GM18909 (cell line): ENCODE results near the gene C20orf144.

Experiments
- ATAC-seq: cut with Tn5 transposase; IDR thresholded peaks from one replicate; pipeline ENCODE4 v1.9.1; 2021; ENCODE audit warnings: mild to moderate bottlenecking; ENCODE audit not compliant: unreplicated experiment, poor library complexity

The C20orf144 gene

GRCh38 chr20:33663161-33664084, 1.3 kb downstream of the C20orf144 start:
- ATAC-seq = peak; percentile 51

DNA sequence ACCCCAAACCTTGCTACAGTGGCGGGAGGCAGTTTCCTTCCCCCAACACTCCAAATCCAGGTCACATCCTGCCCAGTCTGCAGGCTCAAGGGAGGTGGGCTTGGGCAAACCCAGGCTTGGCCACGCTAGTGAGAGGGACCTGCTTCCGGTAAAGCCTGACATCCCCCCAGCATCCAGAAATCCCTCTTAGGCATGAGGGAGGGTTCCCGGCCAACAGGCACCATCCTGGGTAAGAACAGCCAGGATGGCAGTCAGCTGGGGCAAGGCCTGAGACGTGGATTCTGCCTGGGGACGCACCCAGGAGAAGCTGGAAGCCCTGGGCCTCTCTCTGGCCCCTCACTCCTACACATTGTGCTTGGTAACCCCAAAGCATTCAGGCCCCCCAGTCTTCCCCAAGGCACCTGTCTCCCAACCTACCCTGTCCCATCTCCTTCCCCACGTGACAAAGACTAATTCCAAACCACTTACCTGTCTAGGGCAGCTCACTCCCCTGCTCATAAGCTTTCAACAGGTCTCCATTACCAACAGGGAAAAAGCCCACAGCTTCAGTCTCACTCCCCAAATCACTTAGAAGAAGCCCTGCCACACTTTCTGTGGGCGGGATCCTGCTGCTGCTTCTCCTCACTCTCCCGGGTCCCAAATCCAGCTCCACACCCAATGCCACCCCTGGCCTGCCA, 2.1 kb downstream of the C20orf144 start:
- no peak for ATAC-seq

DNA sequence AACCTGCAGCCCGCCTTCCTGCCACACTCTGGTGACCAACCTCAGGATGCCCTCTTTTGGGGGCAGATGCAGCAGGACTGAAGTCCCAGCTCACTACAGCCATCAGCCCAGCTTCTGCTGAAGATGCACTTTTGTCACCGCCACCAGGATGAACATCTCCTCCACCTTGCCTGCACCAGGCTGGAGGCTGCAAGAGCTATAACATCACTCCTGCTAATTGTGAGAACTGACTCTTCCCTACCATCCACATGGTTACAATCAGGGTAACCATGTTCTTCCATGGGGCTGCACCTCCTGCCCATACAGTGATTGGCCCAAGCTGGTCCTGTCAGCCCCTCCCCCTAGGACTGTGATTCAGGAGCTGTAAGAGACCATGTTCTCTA, 2.6 kb downstream of the C20orf144 start:
- ATAC-seq = no peak

DNA sequence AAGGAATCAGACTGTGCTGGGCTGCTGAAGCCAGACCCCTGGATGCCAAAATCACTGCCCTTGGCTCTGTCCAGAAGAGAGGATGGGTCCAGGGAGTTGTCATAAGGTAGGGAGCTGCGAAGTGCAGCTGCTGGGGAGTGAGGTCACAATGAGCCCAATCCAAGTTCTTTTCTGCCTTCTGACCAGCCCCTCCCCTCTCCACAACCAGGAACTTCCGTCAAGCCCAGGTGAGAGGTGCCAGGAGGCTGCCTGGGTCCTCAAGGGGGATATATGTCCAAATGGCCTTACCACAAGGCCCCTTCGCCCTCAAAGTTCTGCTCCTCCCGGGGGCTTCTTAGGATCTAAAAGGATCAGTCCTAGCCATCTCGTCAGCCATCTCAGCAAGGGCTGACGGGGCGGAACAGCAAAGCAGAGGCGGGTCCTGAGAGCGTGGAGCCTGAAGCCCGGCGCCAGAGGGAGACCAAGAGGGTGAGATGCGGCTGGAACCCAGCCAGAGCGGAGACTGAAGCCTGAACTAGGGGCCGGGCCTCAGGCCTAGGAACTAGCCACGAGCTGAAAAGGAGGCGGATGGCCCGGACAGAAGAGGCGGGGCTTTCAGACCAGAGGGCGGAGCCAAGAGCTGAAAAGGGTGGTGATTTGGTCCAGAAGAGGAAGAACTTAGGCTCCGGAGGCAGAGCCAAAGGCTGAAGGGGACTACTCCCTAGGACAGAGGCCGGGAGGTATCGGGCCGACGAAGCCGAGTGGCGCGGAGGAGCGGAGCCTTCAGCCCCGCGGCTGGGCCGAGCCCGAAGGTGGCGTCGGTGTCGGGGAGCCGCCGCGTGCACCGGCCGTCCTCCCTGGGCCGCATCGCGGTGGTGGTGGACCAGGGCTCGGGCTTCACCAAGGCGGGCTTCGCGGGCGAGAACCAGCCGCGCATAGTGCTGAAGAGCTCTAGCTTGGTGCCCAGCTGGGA, 4.4 kb downstream of the C20orf144 start, which contains the start of gene ACTL10:
Gene ACTL10, plus strand, starts transcription at position 651 of the 952 bp plus-strand sequence. CDS start 555 bp downstream, outside the sequence.
- ATAC-seq = peak; percentile 76

DNA sequence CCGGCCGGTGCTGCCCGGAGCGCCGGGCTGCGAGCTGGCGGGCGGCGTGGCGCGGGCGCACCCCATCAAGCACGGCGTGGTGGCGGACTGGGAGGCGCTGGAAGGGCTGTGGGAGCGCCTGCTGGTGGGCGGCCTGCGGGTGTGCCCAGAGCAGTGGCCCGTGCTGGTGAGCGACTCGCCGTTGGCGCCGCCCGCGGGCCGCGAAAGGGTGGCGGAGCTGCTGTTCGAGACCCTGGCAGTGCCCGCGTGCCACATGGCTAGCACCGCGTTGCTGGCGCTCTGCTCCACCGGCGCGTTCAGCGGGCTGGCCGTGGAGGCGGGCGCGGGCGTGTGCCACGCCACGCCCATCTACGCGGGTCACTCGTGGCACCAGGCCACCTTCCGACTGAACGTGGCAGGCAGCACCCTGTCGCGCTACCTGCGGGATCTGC, 5.1 kb downstream of the C20orf144 start:
- no peak for ATAC-seq

DNA sequence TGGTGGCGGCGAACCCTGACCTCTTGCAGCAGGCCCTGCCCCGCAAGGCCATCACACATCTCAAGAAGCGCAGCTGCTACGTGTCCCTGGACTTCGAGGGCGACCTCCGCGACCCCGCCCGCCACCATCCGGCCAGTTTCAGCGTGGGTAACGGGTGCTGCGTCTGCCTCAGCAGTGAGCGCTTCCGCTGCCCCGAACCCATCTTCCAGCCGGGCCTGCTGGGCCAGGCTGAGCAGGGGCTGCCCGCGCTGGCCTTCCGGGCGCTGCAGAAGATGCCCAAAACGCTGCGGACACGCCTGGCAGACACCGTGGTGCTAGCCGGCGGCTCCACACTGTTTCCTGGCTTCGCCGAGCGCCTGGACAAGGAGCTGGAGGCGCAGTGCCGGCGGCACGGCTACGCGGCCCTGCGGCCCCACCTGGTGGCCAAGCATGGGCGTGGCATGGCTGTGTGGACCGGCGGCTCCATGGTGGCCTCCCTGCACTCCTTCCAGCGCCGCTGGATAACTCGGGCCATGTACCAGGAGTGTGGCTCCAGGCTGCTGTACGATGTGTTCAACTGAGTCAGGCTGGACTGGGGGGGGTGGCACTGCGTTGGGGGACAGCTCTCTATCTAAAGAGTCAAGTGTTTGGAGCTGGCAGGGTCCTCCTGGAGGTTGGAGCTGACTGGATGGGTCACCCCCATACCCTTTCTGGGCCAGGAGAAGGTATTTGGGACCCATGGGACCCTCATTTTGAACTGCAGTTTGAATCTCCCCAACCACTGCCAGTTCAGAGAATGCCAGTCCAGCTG, 5.7 kb downstream of the C20orf144 start:
- ATAC-seq = peak; percentile 27

DNA sequence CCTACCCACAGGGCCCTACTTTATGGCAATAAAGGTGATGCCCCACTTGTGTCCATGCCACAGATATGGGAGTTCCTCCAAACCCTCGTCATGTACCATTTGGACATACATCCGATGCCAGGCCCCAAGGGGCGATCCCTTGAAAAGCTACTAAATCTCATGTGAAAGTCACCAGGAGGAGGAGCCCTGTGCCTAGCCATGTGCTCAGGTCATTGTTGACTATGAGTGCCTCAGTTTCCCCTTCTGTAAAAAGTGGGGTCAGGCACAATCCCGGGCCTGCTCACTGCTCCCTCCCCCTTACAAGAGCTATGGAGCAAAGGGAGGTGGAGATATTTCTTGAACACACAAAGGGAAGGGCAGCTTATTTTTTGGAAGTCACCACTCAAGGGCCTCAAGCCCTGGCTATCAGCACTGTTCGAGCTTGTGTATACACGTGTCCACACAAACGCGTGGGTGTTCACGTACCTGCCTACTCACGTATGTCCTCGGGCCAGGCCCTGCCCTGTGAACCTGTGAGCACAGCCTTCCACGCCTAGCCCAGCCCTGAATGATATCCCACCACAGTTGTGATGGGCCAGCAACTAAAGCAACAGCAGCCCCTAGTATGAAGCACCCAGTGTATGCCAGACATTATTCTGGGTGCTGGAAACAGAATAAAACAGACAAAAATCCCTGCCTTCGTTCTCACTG, 6.5 kb downstream of the C20orf144 start:
- ATAC-seq = no peak

DNA sequence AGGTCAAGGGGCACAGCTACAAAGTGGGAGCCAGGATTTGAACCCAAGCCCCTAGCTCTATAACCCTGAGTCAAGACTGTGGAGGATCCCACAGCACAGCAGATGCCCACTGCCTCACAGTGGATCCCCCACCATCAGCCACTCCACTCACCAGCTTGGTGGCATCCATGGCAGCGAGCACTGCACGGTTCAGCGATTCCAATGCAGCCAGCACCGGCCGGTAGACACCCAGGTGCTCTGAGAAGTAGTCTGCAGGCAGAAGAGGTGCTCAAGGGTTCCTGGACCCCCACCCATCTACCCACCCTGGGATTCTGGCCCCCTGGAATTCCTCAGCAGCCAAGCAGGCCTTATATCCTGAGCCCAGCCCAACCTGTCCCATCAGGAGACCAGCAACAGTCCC, 7.1 kb downstream of the C20orf144 start:
- ATAC-seq = no peak

DNA sequence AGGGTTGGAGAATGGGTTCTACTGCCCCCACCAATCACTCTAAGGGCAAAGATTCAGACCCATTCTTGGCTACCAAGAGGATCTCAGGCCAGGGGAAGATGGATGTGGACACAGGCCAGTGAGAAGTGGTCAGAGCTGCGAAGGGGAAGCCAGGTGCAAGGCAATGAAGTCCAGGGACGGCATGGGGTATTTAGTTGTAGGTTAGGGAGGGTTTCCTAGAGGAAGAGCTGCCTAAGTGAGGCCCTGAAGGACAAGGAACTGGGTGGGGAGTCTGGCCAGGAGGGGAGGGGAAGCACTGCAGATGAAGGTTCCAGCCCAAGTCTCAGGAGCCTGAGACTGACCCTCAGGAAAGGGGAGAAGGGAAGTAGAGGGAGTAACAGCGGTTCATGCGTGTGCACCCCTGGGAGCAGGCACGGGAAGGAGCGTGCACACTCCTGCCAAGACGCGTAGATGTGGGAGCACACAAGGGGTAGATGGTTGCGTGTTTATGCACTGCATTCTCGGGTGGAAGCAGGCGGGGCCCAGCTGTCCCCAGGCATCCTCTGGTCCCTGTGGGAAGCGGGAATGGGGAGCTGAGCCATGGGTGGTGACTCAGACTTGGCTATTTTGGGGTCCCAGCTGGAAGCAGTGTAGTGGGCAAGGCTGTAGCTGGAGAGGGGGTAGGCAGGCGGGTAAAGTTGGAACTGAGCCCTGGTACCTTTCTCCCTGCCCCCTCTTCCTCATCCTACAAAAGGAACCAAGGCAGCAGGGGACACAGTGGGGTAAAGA, 7.9 kb downstream of the C20orf144 start:
- no peak for ATAC-seq

DNA sequence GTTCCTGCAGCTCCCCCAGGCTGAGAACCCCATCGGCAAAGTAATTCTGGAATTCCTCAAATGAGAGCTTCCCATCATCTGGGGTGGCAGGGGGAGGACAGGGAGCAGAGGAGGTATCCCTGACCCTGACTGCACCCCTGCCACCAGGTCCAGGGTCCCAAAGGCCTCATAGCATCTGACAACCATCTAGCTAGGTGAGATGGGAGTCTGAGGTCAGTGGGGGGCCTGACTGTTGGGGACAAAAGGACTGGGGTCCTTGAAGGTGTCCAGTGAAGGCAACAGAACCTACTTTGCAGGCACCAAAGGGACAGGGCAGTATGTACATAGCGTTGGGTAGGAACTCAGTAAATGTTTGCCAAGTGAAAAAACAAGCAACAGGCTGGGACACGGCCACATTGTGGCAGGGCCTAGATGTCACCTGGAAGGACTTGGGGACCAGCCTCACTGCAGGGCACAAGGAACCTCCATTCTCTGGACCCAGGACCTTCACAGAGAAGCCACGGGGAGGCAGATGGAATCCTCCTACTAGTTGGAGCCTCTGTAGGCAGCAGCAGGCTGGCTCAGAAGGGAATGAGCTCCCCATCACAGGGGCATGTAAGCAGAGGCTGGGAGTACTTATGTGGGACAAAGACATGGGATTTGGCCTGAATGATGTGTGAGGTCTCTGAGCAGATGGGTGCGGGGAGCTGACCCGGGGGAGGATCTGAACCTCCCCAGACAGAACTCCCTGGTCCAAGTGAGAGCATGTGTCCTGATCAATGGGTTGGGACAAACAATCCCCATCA, 8.8 kb downstream of the C20orf144 start:
- no peak for ATAC-seq

- ATAC-seq = no peak
Observed at GRCh38 chr20:33671573-33672288, 9.6 kb downstream of the C20orf144 start.

GRCh38 chr20:33672426-33673113, 10.4 kb downstream of the C20orf144 start:
- no peak for ATAC-seq

GRCh38 chr20:33673114-33673409, 10.9 kb downstream of the C20orf144 start:
- ATAC-seq = no peak

- peak; percentile 48 for ATAC-seq
Observed at GRCh38 chr20:33673410-33674293, 11.5 kb downstream of the C20orf144 start.

DNA sequence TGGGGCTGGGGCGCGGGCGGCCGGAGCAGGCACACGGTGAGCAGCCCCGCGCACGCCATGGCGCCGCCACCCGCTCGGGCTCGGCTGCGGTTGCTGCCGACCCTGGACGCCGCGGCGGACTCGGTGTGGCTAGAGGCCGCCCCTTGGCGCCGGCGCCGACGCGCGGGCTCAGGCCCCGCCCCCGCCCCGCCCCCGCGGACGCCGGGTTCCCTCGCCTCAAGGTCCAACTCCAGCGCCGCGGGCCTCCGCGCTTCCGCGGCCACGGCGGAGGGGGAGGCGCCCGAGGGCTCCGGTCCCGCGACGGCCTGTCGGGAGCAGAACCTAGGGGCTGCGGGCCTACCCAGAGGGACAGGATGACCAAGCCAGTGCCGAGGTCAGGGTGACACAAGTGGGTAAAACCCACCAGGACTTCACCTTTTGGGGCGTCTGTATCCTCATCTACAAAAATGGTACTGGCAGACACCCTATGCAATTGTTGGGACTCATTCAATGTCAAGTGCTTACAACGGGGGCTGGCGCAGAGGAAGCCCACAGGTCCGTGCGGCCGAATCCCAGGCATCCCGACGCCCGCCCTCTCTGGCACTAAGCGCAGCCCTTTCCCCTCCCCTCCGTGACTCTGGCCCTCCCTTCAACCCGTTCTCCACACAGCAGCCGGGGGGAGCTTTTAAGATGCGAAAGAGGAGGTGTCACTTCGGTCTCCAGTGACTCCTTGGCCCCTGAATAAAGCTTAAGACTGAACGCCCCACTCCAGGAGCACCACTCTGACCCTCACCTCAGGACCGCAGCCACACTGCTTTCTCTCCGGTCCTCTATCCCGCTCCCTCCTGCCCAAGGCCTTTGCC, 12.4 kb downstream of the C20orf144 start, which contains the start of gene NECAB3:
Gene NECAB3, minus strand, starts transcription at position 135 of the 842 bp plus-strand sequence. Its CDS starts 76 bp downstream, at position 59.
- peak; percentile 75 for ATAC-seq
